ENCODE results near the gene MT1B.

Gene MT1B

DNA sequence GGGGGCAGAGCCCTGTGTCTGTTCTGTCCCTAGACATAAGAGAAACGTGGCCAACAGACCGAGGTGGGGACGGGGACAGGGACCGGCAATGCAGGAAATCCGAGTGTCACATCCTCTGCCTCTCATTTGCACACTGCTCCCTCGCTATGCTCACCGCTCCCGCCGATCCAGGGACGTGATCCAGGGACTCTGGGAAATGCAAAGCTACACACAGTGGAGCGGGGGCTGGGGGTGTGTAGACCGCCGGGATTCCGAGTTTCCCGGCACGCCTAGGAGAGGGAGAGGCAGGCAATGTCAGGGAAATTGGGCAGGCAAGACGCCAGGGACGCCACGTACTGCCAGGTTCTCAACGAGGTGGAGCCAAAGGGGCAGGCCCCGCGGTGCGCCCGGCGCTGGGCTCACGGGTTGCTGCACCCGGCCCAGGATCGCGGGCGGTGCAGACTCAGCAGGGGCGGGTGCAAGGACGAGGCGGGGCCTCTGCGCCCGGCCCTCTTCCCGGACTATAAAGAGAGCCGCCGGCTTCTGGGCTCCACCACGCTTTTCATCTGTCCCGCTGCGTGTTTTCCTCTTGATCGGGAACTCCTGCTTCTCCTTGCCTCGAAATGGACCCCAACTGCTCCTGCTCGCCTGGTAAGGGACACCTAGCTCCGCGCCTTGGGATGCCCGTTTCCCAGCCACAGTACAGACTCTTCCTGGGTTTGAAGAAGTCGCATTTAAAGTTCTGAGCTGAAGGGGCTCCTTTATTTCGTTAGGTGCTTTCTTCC, 30.4 kb downstream of the MT1B start, which contains the start of gene MT1X:
MT1X (plus strand) TSS at position 532 of the 764 bp plus-strand sequence; CDS start at position 603, 71 bp downstream.
- intact Hi-C loops (cut with DNase I) = loop anchor here (2.0 kb wide), 1 partner anchor 73 kb away; the partner anchor contains the start of gene MT2A
- DNase-seq = peak; percentile 68 to 98 (median 86)

DNA sequence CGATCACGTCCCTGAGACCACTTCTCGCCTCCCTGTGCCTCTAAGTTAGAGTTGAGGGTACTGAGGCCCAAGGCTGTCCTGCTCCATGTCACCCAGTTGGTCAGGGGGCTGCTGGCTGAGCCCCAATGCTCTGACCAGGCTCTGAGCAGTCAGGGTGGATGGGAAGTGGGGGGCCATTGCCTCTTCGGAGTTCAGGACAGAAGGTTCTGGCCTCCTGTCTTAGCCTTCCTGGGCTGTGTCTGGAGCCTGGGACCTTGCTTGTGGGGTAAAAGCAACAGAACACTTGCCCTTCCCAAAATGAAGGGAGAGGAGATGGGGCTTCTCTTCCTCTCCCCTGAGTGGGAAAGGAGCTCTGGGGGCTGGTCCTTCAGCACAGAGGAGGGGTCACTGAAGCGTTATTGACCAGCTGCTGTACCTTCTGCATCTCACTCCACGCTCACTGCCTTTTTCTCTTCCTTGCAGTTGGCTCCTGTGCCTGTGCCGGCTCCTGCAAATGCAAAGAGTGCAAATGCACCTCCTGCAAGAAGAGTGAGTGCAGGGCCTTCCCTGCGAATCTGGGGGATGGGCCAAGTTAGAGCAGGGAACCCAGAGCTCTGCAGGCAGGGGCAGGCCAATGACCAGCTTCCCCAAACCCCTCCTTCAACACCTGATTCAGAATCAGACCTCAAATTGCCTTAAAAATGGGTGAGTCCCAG, 31.2 kb downstream of the MT1B start:
- peak in 1 of 10 donors; percentile 80 for DNase-seq
- intact Hi-C loops (cut with DNase I) = loop anchor here (2.0 kb wide), 1 partner anchor 74 kb away; the partner anchor contains the start of gene MT2A

DNA sequence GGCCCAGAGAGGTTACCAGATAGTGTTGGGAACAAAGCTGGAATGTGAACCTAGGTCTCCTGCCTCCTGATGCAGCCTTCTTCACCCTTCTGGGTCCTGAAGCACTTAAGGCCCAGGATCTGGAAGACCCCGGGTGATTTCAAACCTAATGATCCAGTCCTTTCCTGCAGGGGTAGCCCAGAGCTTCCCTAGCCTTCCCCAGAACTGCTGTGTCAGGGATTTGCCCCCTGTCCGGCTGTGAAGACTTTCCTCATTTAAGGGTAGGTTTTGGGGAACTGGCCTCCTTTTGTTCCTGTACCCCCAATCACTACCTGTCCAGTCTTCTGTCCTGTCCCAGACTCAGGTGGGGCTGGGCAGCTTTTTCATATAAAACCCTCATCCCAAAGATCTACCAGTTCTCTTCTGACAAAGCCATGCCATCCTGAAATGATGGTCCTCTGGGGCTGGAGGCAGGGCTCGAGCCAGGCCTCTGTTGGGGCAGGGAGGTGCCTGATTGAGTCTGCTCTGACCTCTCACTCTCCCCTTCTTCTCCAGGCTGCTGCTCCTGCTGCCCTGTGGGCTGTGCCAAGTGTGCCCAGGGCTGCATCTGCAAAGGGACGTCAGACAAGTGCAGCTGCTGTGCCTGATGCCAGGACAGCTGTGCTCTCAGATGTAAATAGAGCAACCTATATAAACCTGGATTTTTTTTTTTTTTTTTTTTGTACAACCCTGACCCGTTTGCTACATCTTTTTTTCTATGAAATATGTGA, 31.9 kb downstream of the MT1B start:
- DNase-seq = peak in 2 of 10 donors; percentile 26 to 81
- intact Hi-C loops (cut with DNase I) = loop anchor here (2.0 kb wide), 1 partner anchor 75 kb away; the partner anchor contains the start of gene MT2A

DNA sequence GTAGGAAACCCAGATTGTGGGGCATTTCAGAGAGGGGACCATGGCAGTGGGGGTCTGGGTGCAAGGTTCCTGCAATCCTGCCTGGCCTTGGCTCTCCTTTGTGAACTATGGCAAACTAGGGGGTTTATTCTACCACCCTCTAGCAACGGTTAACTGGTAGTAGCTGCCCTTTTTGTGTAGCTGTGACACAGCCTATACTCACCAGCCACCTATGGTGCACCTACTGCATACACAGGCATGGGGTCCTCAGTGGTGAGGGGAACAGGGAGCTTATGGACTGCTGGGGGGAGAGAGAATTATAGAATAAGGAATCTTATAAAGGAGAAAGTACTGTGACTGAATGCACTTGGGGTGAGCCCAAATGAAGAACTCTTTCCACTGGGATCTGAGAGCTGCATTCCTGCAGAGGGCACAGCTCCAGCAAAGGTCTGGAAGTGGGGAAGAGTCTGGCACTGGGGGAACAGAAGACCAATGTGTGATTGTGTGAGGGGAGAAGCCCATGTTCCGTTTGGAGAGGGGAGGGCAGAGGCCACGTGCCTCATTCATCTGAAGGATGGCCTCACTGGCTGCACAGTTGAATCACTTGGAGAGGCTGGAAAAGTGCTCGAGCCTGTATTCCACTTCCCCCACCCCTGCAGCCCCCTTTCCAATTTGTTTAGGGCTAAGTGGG, 32.7 kb downstream of the MT1B start:
- peak in 2 of 10 donors; percentile 29 to 44 for DNase-seq
- intact Hi-C loops (cut with DNase I) = no loop called here

DNA sequence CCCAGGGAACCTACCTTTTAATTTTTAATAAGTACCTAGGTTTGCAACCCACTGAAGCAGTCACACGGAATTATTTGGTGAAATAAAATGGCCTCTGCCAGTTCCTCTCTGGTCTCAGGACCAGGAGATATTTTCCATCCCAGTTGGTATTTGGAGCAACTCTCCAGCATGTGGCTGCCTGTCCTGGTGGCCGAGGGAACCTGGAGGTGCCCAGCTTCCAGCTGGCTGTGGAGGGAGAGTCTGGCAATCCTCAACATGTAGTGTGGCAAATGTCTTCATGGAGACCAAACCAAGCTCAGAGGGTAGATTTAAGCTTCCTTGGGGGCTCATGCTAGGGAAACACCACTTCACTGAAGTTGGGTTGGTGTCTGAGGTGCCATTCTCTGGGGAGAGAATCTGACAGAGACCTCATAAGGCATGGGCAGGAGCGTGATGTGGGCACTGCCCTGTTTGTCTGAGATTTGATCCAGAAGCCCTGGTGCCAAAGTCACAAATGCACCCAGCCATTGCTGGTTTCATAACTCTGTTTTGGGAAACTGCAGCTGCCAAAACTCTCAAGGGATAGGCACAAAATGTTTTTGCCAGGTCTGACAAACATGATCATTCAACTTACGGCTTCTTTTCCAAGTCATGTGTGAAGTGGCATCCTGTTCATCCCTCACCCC, 33.4 kb downstream of the MT1B start:
- peak in 1 of 10 donors; percentile 63 for DNase-seq
- intact Hi-C loops (cut with DNase I) = no loop called here

DNA sequence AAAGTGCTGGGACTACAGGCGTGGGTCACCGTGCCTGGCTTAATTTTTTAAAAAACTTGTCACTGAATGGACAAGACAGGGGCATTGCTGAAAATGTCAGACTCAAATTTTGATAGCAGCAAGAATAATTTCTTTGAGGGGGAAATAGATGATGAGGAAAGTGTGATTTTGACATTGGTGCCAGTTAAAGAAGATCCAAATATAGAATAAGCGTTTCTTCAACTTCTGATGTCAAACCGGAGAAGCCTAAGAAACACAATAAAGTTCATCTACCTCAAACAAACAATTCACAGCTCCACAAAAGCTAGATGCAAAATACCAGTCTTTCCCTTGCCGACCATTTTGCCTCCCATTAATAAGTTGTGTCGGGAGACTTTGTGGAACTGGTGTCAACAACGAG, 35.1 kb downstream of the MT1B start:
- no peak for DNase-seq
- intact Hi-C loops (cut with DNase I) = no loop called here

DNA sequence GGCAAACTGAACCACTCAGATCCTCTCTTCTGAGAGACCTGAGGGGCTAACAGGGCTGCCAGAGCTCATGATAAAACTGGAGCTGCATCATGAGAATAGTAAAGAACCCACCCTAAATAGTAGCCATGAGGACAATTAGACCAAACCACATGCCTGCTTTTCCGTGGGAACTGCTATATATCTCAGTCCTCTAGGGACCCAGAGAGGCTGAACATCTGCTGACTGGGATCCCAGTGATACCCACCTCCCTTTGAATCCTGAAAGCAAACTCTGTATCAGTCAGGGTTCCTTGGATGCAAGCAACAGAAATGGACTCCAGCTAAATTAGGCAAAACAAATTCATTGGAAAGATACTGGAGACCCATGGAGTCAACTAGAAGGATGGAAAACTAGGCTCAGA, 37.1 kb downstream of the MT1B start:
- intact Hi-C loops (cut with DNase I) = no loop called here
- no peak for DNase-seq

DNA sequence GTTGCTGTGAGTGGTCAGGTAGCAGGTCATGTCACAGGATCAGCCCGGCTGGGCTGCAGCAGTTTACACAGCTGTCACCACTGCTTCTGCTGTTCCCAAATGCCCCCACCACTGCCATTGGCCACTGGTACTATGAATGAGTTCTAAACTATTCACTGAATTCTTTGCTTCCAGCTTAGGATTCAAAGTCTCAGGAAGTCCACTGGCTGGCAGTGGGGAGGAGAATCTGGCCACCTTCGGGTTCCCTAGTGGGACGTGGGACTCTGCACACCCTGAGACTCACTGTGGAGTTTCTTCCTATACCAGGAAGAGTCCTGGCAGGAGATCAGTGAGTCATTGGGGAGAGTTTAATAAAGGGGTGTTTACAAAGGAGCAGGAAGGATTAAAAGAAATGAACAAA, 37.5 kb downstream of the MT1B start:
- peak in 1 of 10 donors; percentile 39 for DNase-seq

DNA sequence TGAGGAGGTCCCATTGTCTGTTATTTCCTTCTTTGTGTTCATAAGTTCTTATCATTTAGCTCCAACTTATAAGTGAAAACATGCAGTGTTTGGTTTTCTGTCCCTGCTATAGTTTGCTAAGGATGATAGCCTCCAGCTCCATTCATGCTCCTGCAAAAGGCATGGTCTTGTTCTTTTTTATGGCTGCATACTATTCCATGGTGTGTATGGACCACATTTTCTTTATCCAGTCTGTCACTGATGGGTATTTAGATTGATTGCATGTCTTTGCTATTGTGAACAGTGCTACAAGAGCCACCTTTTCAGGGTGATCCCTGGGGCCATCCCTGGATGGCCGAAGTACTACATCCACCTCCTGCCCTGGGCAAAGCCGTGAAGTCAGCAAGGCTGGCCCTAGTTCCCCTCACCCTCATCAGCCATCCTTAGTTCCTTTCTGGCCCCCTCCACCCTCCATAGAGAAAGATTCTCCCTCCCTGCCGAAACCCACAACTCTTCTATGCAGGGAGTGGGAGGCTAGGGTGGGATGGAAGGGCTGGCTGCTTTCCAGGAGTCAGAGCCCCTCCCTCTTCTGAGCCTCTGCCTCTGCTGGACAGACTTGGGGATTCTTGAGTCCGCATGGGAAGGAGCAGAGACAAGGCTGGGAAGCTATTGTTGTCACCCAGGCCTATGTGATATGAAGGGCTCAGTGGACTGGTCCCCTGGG, 38.9 kb downstream of the MT1B start:
- peak in 1 of 10 donors; percentile 48 for DNase-seq
- intact Hi-C loops (cut with DNase I) = no loop called here

More for the DNA sequence above, 37.5 kb downstream of the MT1B start:
- intact Hi-C loops (cut with DNase I) = no loop called here

DNA sequence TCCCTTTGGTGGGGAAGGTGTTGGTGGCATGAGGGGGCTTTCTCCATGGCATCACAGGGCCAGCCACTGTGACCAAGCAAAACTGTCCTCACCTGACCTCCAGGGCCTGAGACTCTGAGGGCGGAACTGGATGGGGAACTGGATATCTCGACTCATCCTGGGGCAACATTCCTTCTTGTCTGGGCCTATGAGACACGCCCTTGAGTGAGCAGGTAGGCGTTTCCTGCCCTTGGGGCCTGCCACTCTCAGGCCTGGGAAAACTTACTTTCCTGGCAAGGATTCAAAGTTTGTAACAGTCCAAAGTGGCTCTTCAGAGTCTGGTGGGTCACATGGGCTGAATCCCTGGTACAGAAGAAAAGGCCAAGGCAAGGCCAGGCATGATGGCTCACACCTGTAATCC, 40.2 kb downstream of the MT1B start:
- intact Hi-C loops (cut with DNase I) = no loop called here
- DNase-seq = no peak

DNA sequence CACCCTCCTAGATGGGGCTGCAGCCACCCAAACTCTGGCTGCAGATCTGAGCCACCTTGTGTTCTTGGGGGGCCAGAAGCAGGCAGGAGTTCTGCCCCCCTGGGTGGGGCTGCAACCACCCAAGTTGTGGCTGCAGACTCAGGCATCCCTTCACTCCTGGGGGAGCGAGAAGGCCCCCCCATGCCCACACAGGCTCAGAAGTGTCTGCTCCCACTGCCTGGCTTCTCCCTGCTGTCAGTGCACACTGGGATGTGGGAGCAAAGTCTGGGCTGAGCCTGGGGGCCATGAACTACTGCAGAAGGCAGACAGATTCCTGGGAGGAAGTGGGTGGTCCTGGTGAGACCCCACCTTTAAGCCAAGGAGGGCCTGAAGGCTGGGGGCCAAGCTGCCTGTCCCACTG, 43.6 kb downstream of the MT1B start:
- DNase-seq = no peak
- intact Hi-C loops (cut with DNase I) = no loop called here

DNA sequence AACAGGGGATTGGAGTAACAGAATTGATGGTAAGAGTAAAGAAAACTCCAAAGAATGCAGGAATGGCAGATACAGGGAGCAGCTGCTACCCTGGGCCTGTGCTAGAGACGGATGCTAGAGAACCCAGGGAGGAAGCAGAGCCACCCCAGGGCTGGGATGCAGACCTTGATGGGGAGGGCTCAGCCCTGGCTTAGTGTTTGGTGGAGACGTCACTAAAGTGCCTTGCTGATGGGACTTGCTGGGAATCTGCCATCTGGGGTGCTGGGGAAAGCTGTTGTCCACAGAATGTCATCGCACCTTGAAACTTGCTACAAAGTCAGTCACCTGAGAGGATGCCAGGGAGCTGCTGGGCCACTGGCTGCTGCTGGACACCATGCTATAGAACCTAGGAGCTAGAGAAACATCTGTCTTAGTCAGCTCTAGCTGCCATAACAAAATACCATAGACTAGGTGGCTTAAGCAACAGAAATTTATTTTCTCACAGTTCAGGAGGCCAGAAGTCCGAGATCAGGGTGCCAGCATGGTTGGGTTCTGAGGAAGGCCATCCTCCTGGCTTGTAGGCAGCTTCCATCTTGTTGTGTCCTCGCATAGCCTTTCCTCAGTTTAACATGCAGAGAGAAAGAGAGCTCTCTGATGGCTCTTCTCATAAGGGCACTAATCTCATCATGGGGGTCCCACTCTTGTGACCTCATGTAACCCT, 45.9 kb downstream of the MT1B start:
- intact Hi-C loops (cut with DNase I) = no loop called here
- DNase-seq = no peak

DNA sequence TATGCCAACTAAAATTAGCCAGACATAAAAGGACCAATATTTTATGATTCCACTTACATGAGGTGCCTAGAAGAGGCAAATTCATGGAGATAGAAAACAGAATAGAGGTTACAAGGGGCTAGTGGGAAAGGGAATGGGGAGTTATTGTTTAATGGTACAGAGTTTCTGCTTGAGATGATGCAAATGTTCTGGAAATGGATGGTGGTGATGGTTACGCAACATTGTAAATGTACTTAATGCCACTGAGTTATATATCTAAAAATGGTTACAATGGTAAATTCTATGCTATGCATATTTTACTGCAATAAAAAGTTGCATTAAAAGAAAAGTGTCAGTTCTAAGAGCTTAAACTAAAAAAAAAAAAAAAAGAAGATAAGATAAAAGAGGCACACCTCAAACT, 48.5 kb downstream of the MT1B start:
- intact Hi-C loops (cut with DNase I) = loop anchor here (10.0 kb wide), 2 partner anchors 365 to 985 kb away; no protein-coding TSS in a partner anchor
- no peak for DNase-seq

DNA sequence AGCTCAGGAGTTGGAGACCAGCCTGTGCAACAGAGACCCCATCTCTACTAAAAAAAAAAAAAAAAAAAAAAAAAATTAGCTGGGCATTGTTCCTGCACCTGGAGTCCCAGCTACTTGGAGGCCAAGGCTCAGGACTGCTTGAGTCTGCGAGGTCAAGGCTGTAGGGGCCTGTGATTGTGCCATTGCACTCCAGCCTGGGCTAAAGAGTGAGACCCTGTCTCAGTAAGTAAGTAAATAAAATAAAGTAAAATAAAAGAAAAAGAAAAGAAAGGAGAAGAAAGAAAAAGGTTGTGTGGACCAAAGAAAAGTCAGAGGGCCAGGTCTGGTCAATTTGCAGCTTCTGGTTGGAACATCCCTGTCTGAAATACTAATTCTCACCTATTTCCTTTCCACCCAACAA, 48.9 kb downstream of the MT1B start:
- intact Hi-C loops (cut with DNase I) = loop anchor here (10.0 kb wide), 2 partner anchors 366 to 986 kb away; no protein-coding TSS in a partner anchor
- no peak for DNase-seq

DNA sequence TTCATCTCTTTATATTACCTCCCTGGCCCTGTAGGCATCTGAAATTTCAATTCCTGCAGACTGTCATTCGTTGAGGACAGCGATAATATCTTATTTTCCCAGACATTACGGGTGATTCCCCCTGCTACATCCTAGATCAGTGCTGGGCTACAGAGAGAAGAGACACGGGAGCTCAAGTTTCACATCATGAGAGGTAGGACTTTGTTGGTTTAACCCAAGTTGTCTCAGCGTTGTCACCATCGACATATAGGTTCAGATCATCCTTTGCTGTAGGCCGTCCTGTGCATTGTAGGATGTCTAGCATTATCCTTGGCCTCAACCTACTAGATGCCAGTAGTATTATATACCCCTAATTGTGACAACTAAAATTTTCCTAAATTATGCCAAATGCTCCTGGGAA, 49.8 kb downstream of the MT1B start:
- intact Hi-C loops (cut with DNase I) = loop anchor here (10.0 kb wide), 2 partner anchors 367 to 987 kb away; no protein-coding TSS in a partner anchor
- DNase-seq = no peak
